Gastroesophageal sphincter (tissue), 4 donors: ENCODE results near the gene CD6. TPM values are rescaled to one million over a fixed set of nuclear protein-coding genes. Genes with fewer than 3 reads are reported as not detected.

Experiments
- ATAC-seq: fragments of 150-250 bp; one replicate; pipeline ENCODE4 v1.9.1; 2016; ENCODE audit warnings: mild to moderate bottlenecking, moderate library complexity
- H3K27ac ChIP-seq, 4 donors: fragments of 200-600 bp; sonication (generic) in 3 of 4; 1 replicate in 3 of 4; 2 replicates in 1 of 4; pipeline ENCODE4 v1.5.1; 2016 to 2019
- H3K27me3 ChIP-seq: fragments of 200-600 bp; sonication (generic); one replicate; pipeline ENCODE4 v1.5.1; 2019
- H3K36me3 ChIP-seq, 2 donors: fragments of 200-600 bp; sonication (generic); one replicate each; pipeline ENCODE4 v1.5.1; 2019; ENCODE audit warnings: control low read depth in 1 of 2
- H3K4me1 ChIP-seq, 3 donors: fragments of 200-600 bp; sonication (generic); 1 replicate in 2 of 3; 2 replicates in 1 of 3; pipeline ENCODE4 v1.5.1; 2016 to 2019; ENCODE audit warnings: control low read depth in 2 of 3
- H3K4me3 ChIP-seq, 2 donors: fragments of 200-600 bp; sonication (generic); one replicate each; pipeline ENCODE4 v1.5.1; 2019; ENCODE audit warnings: mild to moderate bottlenecking in 1 of 2, moderate library complexity in 1 of 2
- H3K9me3 ChIP-seq, 3 donors: fragments of 200-600 bp; sonication (generic); one replicate each; pipeline ENCODE4 v1.5.1; 2017 to 2019; ENCODE audit warnings: control low read depth in 2 of 3
- EP300 ChIP-seq: sonication (generic); formaldehyde crosslinking; IDR thresholded peaks from one replicate; pipeline ENCODE4 v1.6.1; 2017; ENCODE audit warnings: antibody characterized with exemption, mild to moderate bottlenecking
- POLR2A ChIP-seq, 2 donors: fragments of 450-650 bp; IDR thresholded peaks; one replicate each; pipeline ENCODE4 v1.6.1; 2017; ENCODE audit warnings: antibody characterized with exemption in 2 of 2, mild to moderate bottlenecking in 2 of 2, moderate library complexity in 1 of 2
- POLR2AphosphoS5 ChIP-seq: sonication (generic); formaldehyde crosslinking; IDR thresholded peaks from one replicate; pipeline ENCODE4 v1.6.1; 2017; ENCODE audit warnings: antibody characterized with exemption
- WGBS, 2 donors: methylation state at CpG; one replicate each; pipeline ENCODE4 v1.1.5; 2018; ENCODE audit warnings: low coverage in 1 of 2; 5-methylcytosine and 5-hydroxymethylcytosine counted together
- total RNA-seq, 4 donors: library from RNA; depleted of rRNA; stranded (reverse); fragments of >200 nt; gene quantifications; one replicate each; pipeline ENCODE4 v1.1.0, GENCODE V29; 2016
- TF ChIP-seq, protein P1 (sequence below), 4 experiments: fragments of 200-600 bp in 2 of 4; fragments of 450-650 bp in 2 of 4; sonication (generic) in 1 of 4; IDR thresholded peaks; one replicate each; pipeline ENCODE4 v1.5.1; 2017 to 2019; ENCODE audit warnings: antibody characterized with exemption in 4 of 4, mild to moderate bottlenecking in 2 of 4, moderate library complexity in 2 of 4

The CD6 gene
- total RNA-seq, 4 donors from 2014 or later, result 0.15 to 2.7 (median 0.35) TPM; not detected in 1

DNA sequence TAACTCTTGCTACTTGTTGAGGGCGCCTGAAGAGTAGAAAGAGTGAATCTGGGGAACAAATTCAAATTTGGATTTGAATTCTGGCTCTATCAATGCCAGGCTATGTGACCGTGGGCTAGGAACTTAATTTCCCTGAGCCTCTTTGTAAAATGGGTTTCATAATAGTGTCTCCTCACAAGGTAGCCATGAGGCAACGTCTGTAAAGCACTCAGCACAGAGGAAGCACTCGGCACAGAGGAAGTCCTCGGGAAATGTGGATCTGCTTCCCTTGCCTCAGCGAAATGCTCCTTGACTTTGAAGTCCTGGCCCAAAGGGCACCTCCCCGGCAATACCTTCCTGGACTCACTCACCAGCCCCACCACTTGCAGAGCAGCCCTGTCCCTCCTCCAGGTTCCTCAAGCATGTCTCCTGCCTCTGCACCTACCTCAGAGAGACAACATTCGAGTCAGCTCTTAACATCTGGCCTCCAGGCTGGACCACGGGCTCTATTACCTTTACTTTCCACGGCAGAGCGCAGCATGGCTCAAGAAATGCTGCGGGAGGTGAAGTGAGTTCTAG, 17.7 kb downstream of the CD6 start:
- Histone ChIP-seq H3K27me3 (no peaks in the 10 kb centered on the region), H3K9me3 (no peaks in the 10 kb centered on the region), H3K27ac (no peak overlapping the region), H3K36me3 (no peaks in the 10 kb centered on the region), H3K4me1 (no peaks in the 10 kb centered on the region), H3K4me3 (no peak overlapping the region)
- no peak for ATAC-seq
- WGBS, 2 donors, result 50 to 78% methylated on average over 2 to 7 of the region's 12 CpGs
- TF ChIP-seq POLR2A (IDR thresholded peaks at IDR 0.05) (no peak), EP300 (no peak), POLR2AphosphoS5 (no peak)
- TF ChIP-seq, protein P1, sequence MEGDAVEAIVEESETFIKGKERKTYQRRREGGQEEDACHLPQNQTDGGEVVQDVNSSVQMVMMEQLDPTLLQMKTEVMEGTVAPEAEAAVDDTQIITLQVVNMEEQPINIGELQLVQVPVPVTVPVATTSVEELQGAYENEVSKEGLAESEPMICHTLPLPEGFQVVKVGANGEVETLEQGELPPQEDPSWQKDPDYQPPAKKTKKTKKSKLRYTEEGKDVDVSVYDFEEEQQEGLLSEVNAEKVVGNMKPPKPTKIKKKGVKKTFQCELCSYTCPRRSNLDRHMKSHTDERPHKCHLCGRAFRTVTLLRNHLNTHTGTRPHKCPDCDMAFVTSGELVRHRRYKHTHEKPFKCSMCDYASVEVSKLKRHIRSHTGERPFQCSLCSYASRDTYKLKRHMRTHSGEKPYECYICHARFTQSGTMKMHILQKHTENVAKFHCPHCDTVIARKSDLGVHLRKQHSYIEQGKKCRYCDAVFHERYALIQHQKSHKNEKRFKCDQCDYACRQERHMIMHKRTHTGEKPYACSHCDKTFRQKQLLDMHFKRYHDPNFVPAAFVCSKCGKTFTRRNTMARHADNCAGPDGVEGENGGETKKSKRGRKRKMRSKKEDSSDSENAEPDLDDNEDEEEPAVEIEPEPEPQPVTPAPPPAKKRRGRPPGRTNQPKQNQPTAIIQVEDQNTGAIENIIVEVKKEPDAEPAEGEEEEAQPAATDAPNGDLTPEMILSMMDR (IDR thresholded peaks at IDR 0.05), result no peak

DNA sequence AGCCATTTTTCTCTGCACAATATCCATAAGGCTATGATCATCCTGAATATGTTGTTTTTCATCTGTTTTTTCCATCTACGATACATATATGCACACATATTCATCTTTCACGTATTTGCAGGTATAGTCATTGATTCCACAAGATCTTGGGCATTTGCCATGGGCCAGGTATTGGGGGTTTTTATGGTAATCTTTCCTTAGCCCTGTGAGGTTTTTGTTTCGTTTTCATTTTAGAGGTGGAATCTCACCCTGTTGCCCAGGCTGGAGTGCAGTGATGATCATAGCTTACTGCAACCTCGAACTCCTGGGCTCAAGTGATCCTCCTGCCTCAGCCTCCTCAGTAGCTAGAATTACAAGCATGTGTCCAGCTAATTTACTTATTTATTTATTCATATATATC, 20.0 kb downstream of the CD6 start:
- H3K4me3 ChIP-seq, result no peak overlapping the region
- TF ChIP-seq EP300, result no peak
- TF ChIP-seq POLR2A (IDR thresholded peaks at IDR 0.05), result no peak
- no peak for TF ChIP-seq POLR2AphosphoS5
- TF ChIP-seq, protein P1 (IDR thresholded peaks at IDR 0.05), result no peak
- H3K27me3 ChIP-seq, result no peaks in the 10 kb centered on the region
- 83 to 88% methylated on average over 2 to 4 of the region's 4 CpGs for WGBS, 2 donors
- peaks cover 0 to 8% (median 0%) of the 10 kb centered on the region in 3 donors for H3K4me1 ChIP-seq
- H3K27ac ChIP-seq, result no peak overlapping the region
- H3K9me3 ChIP-seq, result no peaks in the 10 kb centered on the region
- no peaks in the 10 kb centered on the region for H3K36me3 ChIP-seq
- no peak for ATAC-seq

DNA sequence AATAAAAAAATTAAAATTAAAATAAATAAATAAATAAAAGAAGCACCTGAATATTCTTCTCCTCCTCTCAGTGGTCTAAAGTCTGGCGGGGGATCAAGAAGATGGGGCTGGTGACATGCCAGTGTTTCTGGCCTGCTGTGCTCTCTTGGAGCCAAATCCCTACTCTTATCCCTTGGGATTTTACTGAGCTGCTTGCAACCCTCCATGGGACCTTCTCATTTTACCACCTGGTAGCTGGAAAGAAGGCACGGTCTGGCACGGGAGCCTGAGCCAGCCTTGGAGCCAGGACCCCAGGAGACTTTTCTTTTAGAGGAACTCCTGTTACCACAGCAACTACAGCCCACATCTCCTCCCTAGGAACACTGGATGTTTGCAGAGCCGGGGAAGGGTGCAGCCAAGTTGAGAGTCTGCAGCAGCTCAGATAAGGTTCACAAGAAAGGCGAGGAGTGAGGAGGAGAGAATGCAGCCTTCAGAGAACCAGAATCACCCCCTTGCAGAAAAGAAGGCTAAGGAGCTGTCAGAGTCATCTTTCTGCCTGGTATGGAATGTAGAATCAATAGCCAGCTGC, 21.4 kb downstream of the CD6 start:
- H3K27me3 ChIP-seq, result no peaks in the 10 kb centered on the region
- peaks cover 0 to 9% (median 0%) of the 10 kb centered on the region in 3 donors for H3K4me1 ChIP-seq
- no peak for TF ChIP-seq EP300
- TF ChIP-seq POLR2A (IDR thresholded peaks at IDR 0.05), result no peak
- TF ChIP-seq, protein P1 (IDR thresholded peaks at IDR 0.05), result no peak
- TF ChIP-seq POLR2AphosphoS5, result no peak
- H3K36me3 ChIP-seq, result no peaks in the 10 kb centered on the region
- no peak overlapping the region for H3K27ac ChIP-seq
- no peak for ATAC-seq
- H3K4me3 ChIP-seq, result no peak overlapping the region
- 21 to 64% methylated on average over 1 to 3 of the region's 5 CpGs for WGBS, 2 donors
- H3K9me3 ChIP-seq, result no peaks in the 10 kb centered on the region

DNA sequence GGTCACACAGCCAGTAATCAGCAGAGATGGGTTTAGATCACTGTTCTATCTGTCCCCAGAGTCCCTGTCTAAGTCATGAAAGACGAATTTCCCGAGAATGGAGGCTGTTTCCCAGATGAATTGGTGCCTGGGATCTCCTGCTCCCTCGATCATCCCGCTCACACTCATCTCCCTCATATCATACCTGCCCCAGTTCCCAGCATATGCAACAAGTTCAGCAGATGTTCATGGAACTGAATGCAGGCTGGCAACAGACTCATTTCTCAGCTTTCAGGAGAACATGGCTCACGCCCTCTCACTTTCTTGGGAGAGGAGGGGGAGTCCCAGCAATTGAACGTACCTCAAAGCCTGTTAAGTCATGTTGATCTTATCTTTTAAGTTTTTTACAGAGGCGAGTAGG, 22.1 kb downstream of the CD6 start:
- Histone ChIP-seq H3K36me3 (no peaks in the 10 kb centered on the region), H3K27ac (no peak overlapping the region), H3K9me3 (no peaks in the 10 kb centered on the region), H3K4me1 (peaks cover 0 to 9% (median 0%) of the 10 kb centered on the region in 3 donors), H3K4me3 (no peak overlapping the region), H3K27me3 (no peaks in the 10 kb centered on the region)
- TF ChIP-seq POLR2AphosphoS5 (no peak), POLR2A (IDR thresholded peaks at IDR 0.05) (no peak), EP300 (no peak)
- TF ChIP-seq, protein P1 (IDR thresholded peaks at IDR 0.05), result no peak
- no peak for ATAC-seq
- WGBS, 2 donors, result 51 to 93% methylated on average over 3 to 4 of the region's 7 CpGs

DNA sequence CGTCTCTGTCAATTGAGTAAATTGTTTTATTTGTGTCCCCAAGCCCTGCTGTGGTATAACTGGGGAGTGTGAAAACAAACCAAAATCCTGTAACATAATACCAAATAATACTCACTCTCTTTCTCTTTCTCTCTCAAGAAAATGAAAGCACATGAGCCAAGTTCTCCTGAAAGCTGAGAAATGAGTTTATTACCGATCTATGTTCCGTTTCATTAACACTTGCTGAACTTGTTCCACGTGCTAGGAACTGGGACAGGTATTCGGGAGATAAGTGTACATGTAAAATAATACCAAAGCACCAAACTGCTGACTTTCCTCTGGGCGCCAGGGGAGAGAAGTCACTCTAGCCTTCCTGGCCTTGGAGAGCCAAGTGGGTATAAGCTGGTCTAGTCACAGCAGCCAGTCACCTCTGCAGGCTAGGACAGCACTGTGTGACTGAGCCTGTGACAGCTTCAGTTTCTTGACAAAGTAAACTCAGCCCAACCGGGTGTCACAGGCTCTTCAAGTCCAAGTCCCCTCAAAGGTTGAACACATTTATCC, 23.1 kb downstream of the CD6 start:
- H3K36me3 ChIP-seq, result no peaks in the 10 kb centered on the region
- H3K9me3 ChIP-seq, result no peaks in the 10 kb centered on the region
- no peak for ATAC-seq
- peaks cover 0 to 9% (median 0%) of the 10 kb centered on the region in 3 donors for H3K4me1 ChIP-seq
- TF ChIP-seq EP300, result no peak
- H3K27ac ChIP-seq, result no peak overlapping the region
- no peaks in the 10 kb centered on the region for H3K27me3 ChIP-seq
- 70 to 75% methylated on average over 4 to 6 of the region's 7 CpGs for WGBS, 2 donors
- H3K4me3 ChIP-seq, result no peak overlapping the region
